Natural killer cell (primary cell): Measurements from ENCODE around the gene PHF20. TPM values are rescaled to one million over a fixed set of nuclear protein-coding genes. Genes with fewer than 3 reads are reported as not detected.

Source experiments
- ATAC-seq, 3 donors: fragments of 150-1000 bp in 2 of 3; fragments of 200-7000 bp in 1 of 3; cut with Tn5 transposase; 1 replicate in 1 of 3; 2 replicates in 2 of 3; pipeline ENCODE4 v1.10.0; 2021; ENCODE audit warnings: mild to moderate bottlenecking in 2 of 3, moderate library complexity in 2 of 3
- DNase-seq, 2 donors: peaks; one replicate each; pipeline versions ENCODE4 v3.0.0 to v3.0.0-alpha.2; 2013 to 2021; ENCODE audit warnings: mixed read lengths in 1 of 2
- H3K27ac ChIP-seq: one replicate; pipeline ENCODE4 v1.5.1; 2013; ENCODE audit warnings: mild to moderate bottlenecking, low read length
- H3K27me3 ChIP-seq: one replicate; pipeline ENCODE4 v1.6.1; 2013; ENCODE audit warnings: low read length; ENCODE audit not compliant: control insufficient read depth, insufficient read depth
- H3K36me3 ChIP-seq: one replicate; pipeline ENCODE4 v1.6.1; 2013; ENCODE audit warnings: low read length; ENCODE audit not compliant: control insufficient read depth, insufficient read depth
- H3K4me1 ChIP-seq: one replicate; pipeline ENCODE4 v1.6.1; 2013; ENCODE audit warnings: low read length; ENCODE audit not compliant: control insufficient read depth, insufficient read depth
- H3K4me3 ChIP-seq: one replicate; pipeline ENCODE4 v1.5.1; 2013; ENCODE audit warnings: low read length
- H3K9me3 ChIP-seq: one replicate; pipeline ENCODE4 v1.6.1; 2013; ENCODE audit warnings: low read length; ENCODE audit not compliant: control insufficient read depth, insufficient read depth
- H3K27ac Mint-ChIP-seq, 2 donors: one replicate each; pipeline ENCODE4 v1.8.0; 2022; ENCODE audit warnings: mild to moderate bottlenecking in 2 of 2, mixed read lengths in 2 of 2, moderate library complexity in 1 of 2
- H3K27me3 Mint-ChIP-seq, 2 donors: one replicate each; pipeline ENCODE4 v1.8.0; 2022; ENCODE audit warnings: low read depth in 2 of 2, mixed read lengths in 2 of 2
- H3K36me3 Mint-ChIP-seq: one replicate; pipeline ENCODE4 v1.8.0; 2022; ENCODE audit warnings: mixed read lengths
- H3K4me1 Mint-ChIP-seq, 2 donors: one replicate each; pipeline ENCODE4 v1.8.0; 2022; ENCODE audit warnings: mixed read lengths in 2 of 2
- H3K4me3 Mint-ChIP-seq: one replicate; pipeline ENCODE4 v1.8.0; 2022; ENCODE audit warnings: mild to moderate bottlenecking, moderate library complexity, mixed read lengths
- H3K9me3 Mint-ChIP-seq, 2 donors: one replicate each; pipeline ENCODE4 v1.8.0; 2022; ENCODE audit warnings: mixed read lengths in 2 of 2
- CTCF ChIP-seq: fragments of 200-600 bp; IDR thresholded peaks from one replicate; pipeline ENCODE4 v1.8.0; 2022; ENCODE audit warnings: antibody characterized with exemption
- WGBS: methylation state at CpG from one replicate; pipeline ENCODE4 v1.1.7; 2013; ENCODE audit warnings: missing lambda C conversion rate; ENCODE audit not compliant: insufficient coverage; 5-methylcytosine and 5-hydroxymethylcytosine counted together
- intact Hi-C: fragments of 100-400 bp; cut with micrococcal nuclease; formaldehyde crosslinking; loops from one replicate; pipeline ENCODE4 v1.14.2; 2022
- total RNA-seq, 4 donors: library from RNA; stranded (reverse); fragments of 120-200 nt in 1 of 4; gene quantifications; one replicate each; pipeline versions ENCODE4 v1.2.3 to v1.2.4, GENCODE V29; 2013 to 2022

The PHF20 gene
- total RNA-seq, 3 donors from 2014 or later (not counting 1 experiment from before 2014, with no cell fraction given): 151 to 165 (median 161) TPM

- H3K4me1 ChIP-seq: peaks cover 32% of the 10 kb centered on the region
- H3K4me1 Mint-ChIP-seq: peaks cover 52 to 58% of the 10 kb centered on the region in 2 donors
- H3K36me3 ChIP-seq: peaks cover 93% of the 10 kb centered on the region
- 38% methylated on average over 1 of the region's 1 CpG for WGBS
- H3K27me3 ChIP-seq: no peaks in the 10 kb centered on the region
- ATAC-seq (no peak), DNase-seq (no peak)
- intact Hi-C loops: no loop called here
- H3K27ac ChIP-seq: no peak overlapping the region
- H3K9me3 ChIP-seq: no peaks in the 10 kb centered on the region
- H3K36me3 Mint-ChIP-seq: peaks cover 37% of the 10 kb centered on the region
- no peaks in the 10 kb centered on the region for H3K9me3 Mint-ChIP-seq
- H3K4me3 ChIP-seq: no peak overlapping the region
- TF ChIP-seq CTCF: no peak
- H3K27ac Mint-ChIP-seq: peak overlapping the region; percentile 71 to 79
- peak overlapping the region; percentile 56 for H3K4me3 Mint-ChIP-seq
- H3K27me3 Mint-ChIP-seq: no peaks in the 10 kb centered on the region
Measured at GRCh38 chr20:35732644-35732982, 39.2 kb upstream of the PHF20 start.

DNA sequence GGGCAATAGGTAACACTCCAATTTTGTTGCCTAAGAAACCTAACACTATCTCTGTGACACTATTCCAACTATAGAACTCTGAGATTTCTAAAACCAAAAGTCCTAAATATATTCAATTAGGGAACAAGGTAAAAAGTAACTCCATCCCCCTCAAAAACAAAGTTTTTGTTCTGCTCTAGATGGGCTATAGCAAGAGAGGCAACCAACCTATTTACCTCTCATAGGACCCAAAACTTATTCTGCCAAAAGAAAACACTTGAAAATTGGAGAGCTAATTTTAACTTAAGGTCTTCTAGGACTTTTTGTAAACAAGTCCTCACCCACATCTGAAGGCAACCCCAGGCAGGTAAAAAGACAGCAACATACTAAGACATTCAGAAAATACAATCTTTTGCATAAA lies 37.4 kb upstream of the PHF20 start:
- Histone ChIP-seq H3K36me3 (peaks cover 93% of the 10 kb centered on the region), H3K9me3 (no peaks in the 10 kb centered on the region), H3K27me3 (no peaks in the 10 kb centered on the region), H3K4me3 (no peak overlapping the region), H3K4me1 (peaks cover 41% of the 10 kb centered on the region), H3K27ac (peak overlapping the region; percentile 30)
- Mint-ChIP-seq H3K4me3 (peak overlapping the region; percentile 43), H3K27me3 (no peaks in the 10 kb centered on the region), H3K4me1 (peaks cover 65 to 67% of the 10 kb centered on the region in 2 donors), H3K27ac (peak overlapping the region; percentile 71 to 79), H3K9me3 (no peaks in the 10 kb centered on the region), H3K36me3 (peaks cover 47% of the 10 kb centered on the region)
- no peak for ATAC-seq
- DNase-seq: no peak
- intact Hi-C loops: no loop called here
- TF ChIP-seq CTCF: no peak

DNA sequence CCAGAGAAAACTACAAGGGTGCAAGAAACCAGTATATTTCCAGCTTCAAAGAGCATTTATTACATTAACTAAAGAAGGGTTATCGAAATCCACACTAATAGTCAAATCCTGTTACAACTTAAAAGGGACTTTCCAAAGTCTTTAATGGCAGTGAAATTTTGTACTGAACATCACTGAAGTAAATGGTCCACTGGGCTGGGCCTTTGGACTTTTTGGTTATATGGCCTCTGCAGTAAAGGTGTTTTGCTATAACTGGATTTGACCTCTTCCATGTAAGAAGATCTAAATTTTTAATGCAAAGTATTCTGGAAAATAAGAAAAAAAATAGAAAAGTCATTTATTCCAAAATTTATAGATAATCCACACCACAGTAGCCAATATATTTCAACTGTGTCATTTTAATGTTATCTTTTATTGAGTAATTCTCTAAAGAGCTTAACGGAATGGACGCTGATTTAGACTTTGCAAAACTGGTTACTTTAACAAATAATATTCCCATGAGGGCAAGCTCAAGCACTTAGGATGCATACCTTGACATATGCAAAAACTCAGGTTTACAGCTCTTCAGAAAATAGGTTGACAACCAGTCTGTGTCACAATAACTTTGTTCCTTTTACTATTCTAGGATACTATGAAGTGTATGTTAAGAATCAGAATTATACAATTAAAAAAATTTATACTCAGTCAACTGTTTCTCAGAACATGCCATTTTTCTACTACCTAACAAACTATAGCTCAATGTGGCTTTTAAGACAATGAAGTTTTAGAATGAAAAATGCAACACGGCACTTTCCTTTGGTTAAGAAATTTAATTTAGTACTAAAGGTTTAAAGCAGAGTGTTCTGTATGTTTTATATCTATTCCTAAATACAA lies 36.8 kb upstream of the PHF20 start:
- peaks cover 65 to 67% of the 10 kb centered on the region in 2 donors for H3K4me1 Mint-ChIP-seq
- Histone ChIP-seq H3K4me1 (peaks cover 43% of the 10 kb centered on the region), H3K27me3 (no peaks in the 10 kb centered on the region), H3K4me3 (no peak overlapping the region), H3K27ac (peak overlapping the region; percentile 30), H3K9me3 (no peaks in the 10 kb centered on the region), H3K36me3 (peaks cover 93% of the 10 kb centered on the region)
- peak overlapping the region; percentile 59 for H3K4me3 Mint-ChIP-seq
- no peaks in the 10 kb centered on the region for H3K9me3 Mint-ChIP-seq
- intact Hi-C loops: no loop called here
- H3K27me3 Mint-ChIP-seq: no peaks in the 10 kb centered on the region
- DNase-seq: no peak
- 78% methylated on average over 2 of the region's 4 CpGs for WGBS
- peaks cover 47% of the 10 kb centered on the region for H3K36me3 Mint-ChIP-seq
- no peak for TF ChIP-seq CTCF
- no peak for ATAC-seq
- peak overlapping the region; percentile 71 to 79 for H3K27ac Mint-ChIP-seq
